ENCODE data around the gene PBX4. TPM values are rescaled to one million over a fixed set of nuclear protein-coding genes. Genes with fewer than 3 reads are reported as not detected.

The PBX4 gene
- total and polyA plus RNA-seq, 2 experiments from 2014 or later, result 2.6 to 4.1 TPM

DNA sequence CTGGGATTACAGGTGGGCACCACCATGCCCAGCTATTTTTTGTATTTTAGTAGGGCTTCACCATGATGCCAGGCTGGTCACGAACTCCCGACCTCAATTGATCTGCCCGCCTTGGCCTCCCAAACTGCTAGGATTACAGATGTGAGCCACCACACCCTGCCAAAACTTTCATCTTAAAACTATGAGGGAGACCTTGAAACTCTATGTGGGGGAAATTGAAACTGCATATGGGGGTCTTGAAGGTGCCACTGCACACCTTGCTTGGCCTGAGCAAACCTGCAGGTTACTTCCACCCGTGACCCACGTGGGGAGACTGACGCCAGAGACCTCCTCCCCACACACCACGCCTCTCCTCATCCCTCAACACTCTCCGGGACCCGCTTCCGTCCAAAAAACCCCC lies 64.8 kb downstream of the PBX4 start:
- DNase-seq (ENCODE audit: low spot score) (no peak), ATAC-seq (no peak)
- no peak overlapping the region for H3K27ac ChIP-seq (ENCODE audit: low read depth)
- Mint-ChIP-seq H3K4me3 (no peak overlapping the region), H3K36me3 (ENCODE audit: low read depth) (no peaks in the 10 kb centered on the region; the same call in 2 of the 3 replicates), H3K27ac (no peak overlapping the region), H3K27me3 (ENCODE audit: insufficient read depth, low read depth, poor library complexity) (peaks cover 11% of the 10 kb centered on the region), H3K9me3 (no peaks in the 10 kb centered on the region; the same call in 1 of the 3 replicates), H3K4me1 (peaks cover 6% of the 10 kb centered on the region; the same call in 1 of the 3 replicates)
- H3K79me2 ChIP-seq (replicated peaks; ENCODE audit: insufficient read depth), result no peaks in the 10 kb centered on the region
- H3K4me2 ChIP-seq, result no peak overlapping the region
- H3K36me3 ChIP-seq (ENCODE audit: insufficient read depth), result no peaks in the 10 kb centered on the region
- H2AFZ ChIP-seq, result peak overlapping the region; percentile 85; the same call in 1 of the 2 replicates
- no peak overlapping the region for H3K4me3 ChIP-seq
- H3F3A ChIP-seq (replicated peaks; ENCODE audit: low read depth), result peaks cover 10% of the 10 kb centered on the region; the same call in 1 of the 2 replicates
- H4K20me1 ChIP-seq (replicated peaks; ENCODE audit: insufficient read depth), result no peaks in the 10 kb centered on the region
- H3K4me1 ChIP-seq (ENCODE audit: insufficient read depth), result no peaks in the 10 kb centered on the region
- H3K27me3 ChIP-seq (ENCODE audit: insufficient read depth), result no peaks in the 10 kb centered on the region
- TF ChIP-seq ZNF114 (CRISPR knock-in tag; IDR thresholded peaks at IDR 0.05) (no peak), ZNF331 (CRISPR knock-in tag; IDR thresholded peaks at IDR 0.05; ENCODE audit: low read depth) (no peak)
- no peaks in the 10 kb centered on the region for H3K9me2 ChIP-seq (ENCODE audit: insufficient read depth)

GRCh38 chr19:19552798-19553197 lies 65.7 kb downstream of the PBX4 start:
- no peak for TF ChIP-seq EZH2phosphoT487 (IDR thresholded peaks at IDR 0.05; ENCODE audit: unreplicated experiment)
- peak; percentile 67 to 74 for TF ChIP-seq CTCF (conservative IDR thresholded peaks at IDR 0.05; ENCODE audit: low read depth in 2 of 2)
- Histone ChIP-seq H3K4me3 (no peak overlapping the region), H3F3A (replicated peaks; ENCODE audit: low read depth) (peaks cover 7% of the 10 kb centered on the region; the same call in 1 of the 2 replicates), H3K4me2 (no peak overlapping the region), H4K20me1 (replicated peaks; ENCODE audit: insufficient read depth) (no peaks in the 10 kb centered on the region), H3K9me2 (ENCODE audit: insufficient read depth) (no peaks in the 10 kb centered on the region), H3K27me3 (ENCODE audit: insufficient read depth) (no peaks in the 10 kb centered on the region), H3K79me2 (replicated peaks; ENCODE audit: insufficient read depth) (no peaks in the 10 kb centered on the region), H3K27ac (ENCODE audit: low read depth) (no peak overlapping the region), H3K4me1 (ENCODE audit: insufficient read depth) (no peaks in the 10 kb centered on the region), H2AFZ (peak overlapping the region; percentile 76; the same call in 1 of the 2 replicates), H3K36me3 (ENCODE audit: insufficient read depth) (no peaks in the 10 kb centered on the region)
- peak; percentile 79 for DNase-seq (ENCODE audit: low spot score)
- H3K27ac Mint-ChIP-seq, result no peak overlapping the region
- peaks cover 11% of the 10 kb centered on the region for H3K27me3 Mint-ChIP-seq (ENCODE audit: insufficient read depth, low read depth, poor library complexity)
- no peak overlapping the region for H3K4me3 Mint-ChIP-seq
- peak; percentile 75 for ATAC-seq
- H3K9me3 Mint-ChIP-seq, result no peaks in the 10 kb centered on the region; the same call in 1 of the 3 replicates
- H3K36me3 Mint-ChIP-seq (ENCODE audit: low read depth), result no peaks in the 10 kb centered on the region; the same call in 2 of the 3 replicates
- peaks cover 6% of the 10 kb centered on the region; the same call in 1 of the 3 replicates for H3K4me1 Mint-ChIP-seq

GRCh38 chr19:19551853-19552192 lies 66.7 kb downstream of the PBX4 start:
- no peaks in the 10 kb centered on the region for H3K36me3 ChIP-seq (ENCODE audit: insufficient read depth)
- no peaks in the 10 kb centered on the region for H3K79me2 ChIP-seq (replicated peaks; ENCODE audit: insufficient read depth)
- H3K4me3 Mint-ChIP-seq, result no peak overlapping the region
- H3K27ac Mint-ChIP-seq, result no peak overlapping the region
- no peak overlapping the region for H2AFZ ChIP-seq
- no peaks in the 10 kb centered on the region; the same call in 1 of the 3 replicates for H3K9me3 Mint-ChIP-seq
- peaks cover 7% of the 10 kb centered on the region; the same call in 1 of the 2 replicates for H3F3A ChIP-seq (replicated peaks; ENCODE audit: low read depth)
- H3K4me3 ChIP-seq, result no peak overlapping the region
- no peak overlapping the region for H3K4me2 ChIP-seq
- DNase-seq (ENCODE audit: low spot score) (no peak), ATAC-seq (no peak)
- H3K36me3 Mint-ChIP-seq (ENCODE audit: low read depth), result no peaks in the 10 kb centered on the region; the same call in 2 of the 3 replicates
- peaks cover 11% of the 10 kb centered on the region for H3K27me3 Mint-ChIP-seq (ENCODE audit: insufficient read depth, low read depth, poor library complexity)
- no peaks in the 10 kb centered on the region for H3K9me2 ChIP-seq (ENCODE audit: insufficient read depth)
- H4K20me1 ChIP-seq (replicated peaks; ENCODE audit: insufficient read depth), result no peaks in the 10 kb centered on the region
- peaks cover 6% of the 10 kb centered on the region; the same call in 1 of the 3 replicates for H3K4me1 Mint-ChIP-seq
- H3K27ac ChIP-seq (ENCODE audit: low read depth), result no peak overlapping the region
- no peak for TF ChIP-seq REST (IDR thresholded peaks at IDR 0.05; ENCODE audit: unreplicated experiment)
- TF ChIP-seq CREB1 (CRISPR knock-in tag; IDR thresholded peaks at IDR 0.05; ENCODE audit: low read depth), result no peak
- no peak for TF ChIP-seq NANOG (IDR thresholded peaks at IDR 0.05; ENCODE audit: borderline replicate concordance)
- no peak for TF ChIP-seq EZH2 (IDR thresholded peaks at IDR 0.05; ENCODE audit: low read depth, unreplicated experiment)
- no peak for TF ChIP-seq ZNF331 (CRISPR knock-in tag; IDR thresholded peaks at IDR 0.05; ENCODE audit: low read depth)
- H3K4me1 ChIP-seq (ENCODE audit: insufficient read depth), result no peaks in the 10 kb centered on the region
- H3K27me3 ChIP-seq (ENCODE audit: insufficient read depth), result no peaks in the 10 kb centered on the region

All from GM23338 (cell line).